Measurements from ENCODE around the gene POLR2J3.
"Not testable (repeated sequence)": the region's sequence is repeated elsewhere in the genome, so short reads cannot be mapped to it uniquely, and the experiment has no call there.

GRCh38 chr7:102517550-102518147 is 54.7 kb downstream of the POLR2J3 start, which contains the start of gene RASA4B:
- TF ChIP-seq CTCF, POLR2A (IDR thresholded peaks at IDR 0.05): not testable (repeated sequence)
